GM20431 (cell line): ENCODE results near the gene KCNJ12.

Experiments used
- in situ Hi-C: fragments of 300-500 bp; cut with MseI, MboI; formaldehyde crosslinking; loops from one replicate; pipeline ENCODE4 v1.15.0; 2020; ENCODE audit warnings: low sequenced_read_pairs; ENCODE audit not compliant: unreplicated experiment

Gene KCNJ12

GRCh38 chr17:21363776-21364642 is 12.1 kb upstream of the KCNJ12 start:
- in situ Hi-C loops = no loop called here

- in situ Hi-C loops = no loop called here
Observed at GRCh38 chr17:21365016-21365415, 11.1 kb upstream of the KCNJ12 start.

GRCh38 chr17:21368545-21369246 is 7.5 kb upstream of the KCNJ12 start:
- in situ Hi-C loops = no loop called here

GRCh38 chr17:21369395-21369794 is 6.8 kb upstream of the KCNJ12 start:
- in situ Hi-C loops = no loop called here

- in situ Hi-C loops = no loop called here
Observed at GRCh38 chr17:21370430-21370829, 5.7 kb upstream of the KCNJ12 start.

DNA sequence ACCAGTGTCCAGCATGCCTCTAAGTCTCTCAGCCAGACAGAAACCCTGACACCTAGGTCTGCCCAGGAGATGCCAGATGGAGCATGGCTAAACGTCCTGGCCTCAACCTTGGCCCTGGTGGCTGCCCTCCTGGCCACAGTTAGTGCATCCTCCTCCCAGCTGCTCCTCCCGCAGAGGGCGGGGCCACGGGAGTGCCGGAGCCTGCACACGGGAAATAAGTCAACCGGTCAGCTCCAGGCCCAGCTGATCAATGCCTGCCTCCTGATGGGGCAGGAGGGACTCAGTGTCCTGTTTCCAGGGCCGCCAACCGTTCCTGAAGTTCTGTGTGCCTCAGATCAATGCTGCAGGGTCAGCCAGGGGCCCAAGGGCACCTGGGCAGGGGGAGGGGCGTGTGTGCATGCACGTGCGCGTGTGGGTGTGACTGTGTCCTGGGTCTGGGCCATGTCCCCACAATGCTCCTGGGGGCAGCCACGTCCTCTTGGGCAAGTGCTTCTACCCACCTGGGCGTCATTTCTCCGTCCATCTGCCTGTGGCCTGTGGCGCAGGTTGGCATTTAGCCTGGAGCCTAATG is 4.6 kb upstream of the KCNJ12 start:
- in situ Hi-C loops = no loop called here

GRCh38 chr17:21372256-21372954 is 3.8 kb upstream of the KCNJ12 start:
- in situ Hi-C loops = no loop called here

DNA sequence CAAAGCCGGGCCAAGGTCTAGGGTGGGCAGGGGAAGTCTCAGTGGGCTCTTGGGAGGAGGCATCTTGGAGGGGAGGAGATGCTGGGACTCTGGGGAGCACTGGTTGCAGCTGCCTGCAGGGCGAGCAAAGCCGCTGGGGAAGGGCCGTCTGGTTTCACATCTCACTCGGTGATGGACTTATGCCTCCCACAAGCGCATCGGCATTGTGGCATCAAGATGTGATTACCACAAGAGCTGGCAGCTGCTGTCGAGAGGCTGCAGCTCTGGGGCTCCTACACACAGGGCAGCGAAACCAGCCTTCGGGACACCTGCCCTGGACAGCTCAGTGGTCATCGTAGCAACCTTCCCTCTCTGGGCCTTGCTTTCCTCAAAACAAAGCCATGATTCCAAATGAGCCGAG is 3.1 kb upstream of the KCNJ12 start:
- in situ Hi-C loops = no loop called here

GRCh38 chr17:21373696-21374440 is 2.3 kb upstream of the KCNJ12 start:
- in situ Hi-C loops = no loop called here

DNA sequence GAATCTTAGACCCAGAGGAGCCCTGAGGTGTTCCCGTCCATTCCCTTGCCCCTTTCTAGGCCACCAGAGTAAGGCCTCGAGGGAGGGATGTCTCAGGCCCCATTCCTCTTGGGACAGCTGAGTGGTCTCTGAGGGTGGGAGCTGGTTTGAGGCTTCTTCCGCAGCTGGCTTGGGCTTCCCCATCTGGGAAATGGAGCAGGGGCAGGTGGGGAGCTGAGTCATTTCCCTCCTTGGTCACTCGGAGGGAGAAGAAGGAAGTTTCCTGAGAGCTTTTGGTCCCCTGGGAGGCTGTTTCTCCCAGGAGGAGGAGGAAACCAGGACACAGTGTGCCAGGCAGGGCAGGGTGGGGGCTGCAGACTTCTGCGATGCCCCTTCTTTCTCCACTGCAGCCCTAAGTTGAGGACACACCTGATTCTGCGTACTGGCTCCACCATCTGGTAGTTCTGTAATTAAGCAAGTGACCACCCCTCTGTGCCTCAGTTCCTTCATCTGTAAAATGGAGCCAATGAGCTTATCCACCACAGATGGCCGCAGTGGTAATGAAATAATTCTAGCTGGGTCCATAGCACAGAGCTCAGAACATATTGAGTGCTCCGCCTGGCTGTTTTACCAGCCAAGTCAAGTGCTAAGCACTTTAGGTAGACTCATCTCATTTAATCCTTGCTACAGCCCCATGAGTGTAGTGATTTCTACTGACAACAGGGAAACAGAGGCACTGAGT is 1.6 kb upstream of the KCNJ12 start:
- in situ Hi-C loops = no loop called here

DNA sequence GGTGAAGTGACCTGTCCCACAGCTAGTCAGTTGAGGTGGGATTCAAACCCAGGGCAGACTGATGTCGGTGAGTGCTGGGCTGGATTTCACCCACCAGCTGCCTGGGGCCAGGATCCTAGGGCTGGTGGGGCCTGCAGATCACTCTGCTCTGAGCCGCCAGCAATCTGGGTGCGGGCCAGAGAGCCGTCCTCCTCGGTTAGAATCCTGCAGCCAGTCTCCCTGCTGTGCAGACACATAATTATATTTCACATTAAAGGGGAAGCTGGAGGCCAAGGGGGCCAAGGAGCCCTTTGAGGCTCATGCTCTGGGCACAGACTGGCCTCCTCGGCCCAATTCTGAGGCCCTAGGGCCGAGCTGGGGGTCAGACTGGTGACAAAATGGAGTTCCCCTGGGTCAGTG is 996 bp upstream of the KCNJ12 start:
- in situ Hi-C loops = no loop called here

- in situ Hi-C loops = no loop called here
Observed at GRCh38 chr17:21375757-21376080, 438 bp upstream of the KCNJ12 start.

DNA sequence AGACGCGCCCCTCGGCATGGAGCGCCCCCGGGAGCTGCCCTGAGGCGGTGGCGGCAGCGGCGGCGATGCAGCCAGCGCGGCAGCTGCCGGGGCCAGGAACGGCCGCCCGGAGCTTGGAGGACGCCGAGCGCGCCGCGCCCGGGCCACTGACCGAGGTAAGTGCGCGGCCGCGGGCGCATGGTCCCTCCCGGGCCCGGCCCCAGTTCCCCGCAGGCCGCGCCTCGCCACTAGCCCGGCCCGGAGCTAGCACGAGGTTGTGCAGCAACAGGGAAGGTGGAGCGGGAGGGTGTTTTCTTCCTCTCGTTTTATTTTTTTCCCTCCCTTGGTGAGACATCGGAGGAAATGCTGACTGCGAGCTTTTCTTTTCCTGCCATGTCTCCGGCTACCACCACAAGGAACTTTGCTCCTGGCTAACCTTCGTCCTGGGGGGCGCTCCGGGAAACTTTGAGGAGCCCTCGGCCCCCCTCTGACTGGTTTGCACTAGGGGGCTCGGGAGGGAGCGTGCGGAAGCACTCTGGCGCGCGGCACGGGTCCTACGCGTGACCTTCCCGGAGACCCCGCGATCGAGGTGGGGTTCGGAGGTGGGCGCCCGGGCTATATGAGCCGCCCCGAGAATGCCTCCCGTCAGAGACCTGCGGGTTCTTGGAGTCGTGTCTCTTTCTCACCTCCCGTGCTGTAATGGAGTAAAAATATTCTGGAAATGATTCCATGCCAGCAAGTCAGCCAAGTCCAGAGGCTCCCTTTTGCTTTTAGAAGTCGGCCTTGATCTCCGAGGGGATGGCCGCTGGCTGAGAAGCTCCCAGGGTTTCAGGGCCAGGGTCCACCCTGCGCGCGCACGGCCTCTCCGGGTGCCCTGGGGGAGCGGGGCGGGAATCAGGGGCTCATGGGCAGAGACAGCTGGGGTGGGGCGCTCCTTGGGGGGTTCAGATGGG is 868 bp downstream of the KCNJ12 start:
- in situ Hi-C loops = no loop called here

DNA sequence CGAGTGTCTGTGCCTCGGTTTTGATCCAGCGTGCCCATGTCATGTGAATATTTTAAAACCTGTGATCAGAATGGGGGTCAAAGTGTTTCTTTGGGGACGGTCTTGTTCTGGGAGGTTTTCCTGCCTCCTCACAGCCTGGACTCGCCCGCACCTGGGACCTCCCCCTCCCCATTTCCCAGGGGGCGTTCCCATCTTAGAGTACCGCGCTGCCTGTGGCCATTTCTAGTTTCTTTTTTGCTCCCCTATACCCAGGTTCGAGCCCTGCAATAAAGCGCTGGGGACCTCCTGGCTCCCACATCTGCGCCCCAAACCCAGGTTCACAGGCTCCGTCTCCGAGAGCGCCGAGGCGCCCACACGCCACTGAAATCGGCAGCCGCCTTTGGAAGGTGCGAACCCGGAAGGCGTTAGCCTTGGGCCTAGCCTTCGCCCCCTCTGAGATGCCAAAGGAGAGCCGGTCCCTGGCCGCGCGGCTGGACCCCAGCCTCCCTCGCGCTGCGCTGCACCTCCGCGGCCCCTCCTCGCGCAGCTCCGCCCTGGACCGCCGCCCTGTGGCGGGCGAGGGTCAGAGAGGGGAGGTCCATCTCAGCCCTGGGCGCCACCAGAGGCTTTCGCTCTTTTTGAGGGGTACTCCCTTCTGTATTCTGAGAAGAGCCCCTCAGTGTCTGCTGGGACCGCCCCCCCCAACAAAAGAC is 1.7 kb downstream of the KCNJ12 start:
- in situ Hi-C loops = no loop called here

GRCh38 chr17:21378553-21378952 is 2.4 kb downstream of the KCNJ12 start:
- in situ Hi-C loops = no loop called here

- in situ Hi-C loops = no loop called here
Observed at GRCh38 chr17:21379080-21379711, 3.0 kb downstream of the KCNJ12 start.

DNA sequence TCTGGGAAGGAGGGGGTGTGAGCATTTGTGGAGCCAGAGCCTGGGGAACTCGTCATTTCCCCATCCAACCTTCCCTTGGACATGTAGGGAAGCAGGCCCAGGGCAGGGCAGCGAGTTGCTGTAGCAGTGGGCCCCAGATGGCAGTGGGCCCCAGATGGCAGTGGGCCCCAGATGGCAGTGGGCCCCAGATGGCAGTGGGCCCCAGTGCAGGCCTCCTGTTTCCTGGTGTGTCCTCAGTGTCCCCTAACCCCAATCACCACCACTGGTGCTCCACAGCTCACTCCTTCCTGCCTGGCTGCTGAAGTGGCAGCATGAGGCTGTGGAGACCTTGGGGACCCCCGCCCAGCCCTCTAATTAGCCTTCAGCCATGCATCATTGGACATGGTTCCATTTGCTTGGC is 4.5 kb downstream of the KCNJ12 start:
- in situ Hi-C loops = no loop called here
